Right lobe of liver (tissue), 6 donors: ENCODE data around the gene DYNC1LI2. TPM values are rescaled to one million over a fixed set of nuclear protein-coding genes. Genes with fewer than 3 reads are reported as not detected.

Experiments
- ATAC-seq, 4 donors: fragments of 200-7000 bp; cut with Tn5 transposase; one replicate each; pipeline ENCODE4 v1.9.1; 2020; ENCODE audit warnings: mild to moderate bottlenecking in 4 of 4, moderate library complexity in 4 of 4
- DNase-seq, 3 donors: peaks; one replicate each; pipeline ENCODE4 v3.0.0-alpha.2; 2020
- H3K27ac ChIP-seq, 3 donors: fragments of 200-600 bp; one replicate each; pipeline ENCODE4 v1.8.0; 2022
- H3K27me3 ChIP-seq, 2 donors: fragments of 200-600 bp; one replicate each; pipeline ENCODE4 v1.8.0; 2022
- H3K36me3 ChIP-seq, 4 donors: fragments of 200-600 bp; sonication (generic) in 1 of 4; one replicate each; pipeline versions ENCODE4 v1.5.1 to v1.8.0; 2017 to 2022; ENCODE audit warnings: control low read depth in 1 of 4
- H3K4me1 ChIP-seq, 4 donors: fragments of 200-600 bp; sonication (generic) in 1 of 4; one replicate each; pipeline versions ENCODE4 v1.5.1 to v1.8.0; 2017 to 2022; ENCODE audit warnings: control low read depth in 1 of 4
- H3K4me3 ChIP-seq, 3 donors: fragments of 200-600 bp; one replicate each; pipeline ENCODE4 v1.8.0; 2022
- H3K9me3 ChIP-seq, 4 donors: fragments of 200-600 bp; sonication (generic) in 1 of 4; one replicate each; pipeline versions ENCODE4 v1.5.1 to v1.8.0; 2017 to 2022; ENCODE audit warnings: control low read depth in 1 of 4
- CTCF ChIP-seq, 4 donors: fragments of 200-600 bp in 3 of 4; fragments of 450-650 bp in 1 of 4; IDR thresholded peaks; one replicate each; pipeline versions ENCODE4 v1.5.1 to v1.8.0; 2016 to 2022; ENCODE audit warnings: antibody characterized with exemption in 4 of 4, mild to moderate bottlenecking in 2 of 4
- POLR2A ChIP-seq: fragments of 450-650 bp; IDR thresholded peaks from one replicate; pipeline ENCODE4 v1.6.1; 2017; ENCODE audit warnings: antibody characterized with exemption, mild to moderate bottlenecking
- WGBS: methylation state at CpG from one replicate; pipeline ENCODE4 v1.1.6; 2018; ENCODE audit warnings: low coverage, low lambda C conversion rate; ENCODE audit not compliant: insufficient coverage; ENCODE audit errors: missing lambda C conversion rate; 5-methylcytosine and 5-hydroxymethylcytosine counted together
- intact Hi-C, 2 donors: fragments of 100-400 bp; cut with DNase I; formaldehyde crosslinking; loops; one replicate each; pipeline versions ENCODE4 v1.11.2 to v1.14.1; 2022
- total RNA-seq, 6 experiments: library from RNA; depleted of rRNA in 2 of 6; stranded (reverse); fragments of >200 nt in 2 of 6; fragmentation: NEBNext Ultra II Directional in 3 of 6; extraction: Animal tissue kit (Norgen Biotek cat#: 25700) in 3 of 6; gene quantifications; one replicate each; pipeline versions ENCODE4 v1.1.0 to v1.2.4, GENCODE V29; 2016 to 2023
- donor health status: DM: no; HTN: yes; CAD: no.
- donor health status: DM: no; HTN: no; CAD: no.
- donor health status: DM: no; HTN: no; CAD: no.
- donor health status: DM: no; HTN: yes; CAD: no.
- donor health status: DM: no; HTN: yes; CAD: no.

The DYNC1LI2 gene
- total RNA-seq, 6 experiments from 2014 or later: 30.5 to 44.1 (median 37.9) TPM

GRCh38 chr16:66754819-66755218 is 3.4 kb upstream of the DYNC1LI2 start:
- intact Hi-C loops: no loop called here
- DNase-seq (no peak), ATAC-seq (no peak)
- H3K36me3 ChIP-seq: no peaks in the 10 kb centered on the region
- WGBS: 25% methylated on average over 3 of the region's 3 CpGs
- no peaks in the 10 kb centered on the region for H3K9me3 ChIP-seq
- no peaks in the 10 kb centered on the region for H3K27me3 ChIP-seq
- H3K4me1 ChIP-seq: peaks cover 0 to 9% (median 6%) of the 10 kb centered on the region in 4 donors
- H3K4me3 ChIP-seq: no peak overlapping the region
- H3K27ac ChIP-seq: no peak overlapping the region
- TF ChIP-seq CTCF (IDR thresholded peaks at IDR 0.05) (no peak), POLR2A (no peak)

- ATAC-seq (no peak), DNase-seq (no peak)
- 93% methylated on average over 2 of the region's 2 CpGs for WGBS
- H3K27ac ChIP-seq: no peak overlapping the region
- no peaks in the 10 kb centered on the region for H3K27me3 ChIP-seq
- peaks cover 0 to 1% (median 0%) of the 10 kb centered on the region in 4 donors for H3K36me3 ChIP-seq
- no peak overlapping the region for H3K4me3 ChIP-seq
- H3K4me1 ChIP-seq: peaks cover 0 to 15% (median 8%) of the 10 kb centered on the region in 4 donors
- TF ChIP-seq POLR2A (no peak), CTCF (IDR thresholded peaks at IDR 0.05) (no peak)
- H3K9me3 ChIP-seq: no peaks in the 10 kb centered on the region
- intact Hi-C loops: no loop called here
Observed at GRCh38 chr16:66754211-66754610, 2.8 kb upstream of the DYNC1LI2 start.

GRCh38 chr16:66752958-66753357 is 1.5 kb upstream of the DYNC1LI2 start:
- Histone ChIP-seq H3K36me3 (peaks cover 0 to 13% (median 5%) of the 10 kb centered on the region in 4 donors), H3K27me3 (no peaks in the 10 kb centered on the region), H3K27ac (no peak overlapping the region), H3K4me3 (no peak overlapping the region), H3K9me3 (no peaks in the 10 kb centered on the region), H3K4me1 (peaks cover 0 to 18% (median 9%) of the 10 kb centered on the region in 4 donors)
- DNase-seq (no peak), ATAC-seq (no peak)
- intact Hi-C loops: no loop called here
- TF ChIP-seq CTCF (IDR thresholded peaks at IDR 0.05) (no peak), POLR2A (no peak)
- 89% methylated on average over 2 of the region's 2 CpGs for WGBS

GRCh38 chr16:66752379-66752778 is 970 bp upstream of the DYNC1LI2 start:
- no peak overlapping the region for H3K4me3 ChIP-seq
- WGBS: 68% methylated on average over 5 of the region's 6 CpGs
- TF ChIP-seq CTCF (IDR thresholded peaks at IDR 0.05): no peak
- no peak for TF ChIP-seq POLR2A
- ATAC-seq: no peak
- H3K27ac ChIP-seq: no peak overlapping the region
- H3K27me3 ChIP-seq: no peaks in the 10 kb centered on the region
- H3K36me3 ChIP-seq: peaks cover 0 to 18% (median 7%) of the 10 kb centered on the region in 4 donors
- DNase-seq: no peak
- peaks cover 0 to 18% (median 9%) of the 10 kb centered on the region in 4 donors for H3K4me1 ChIP-seq
- H3K9me3 ChIP-seq: no peaks in the 10 kb centered on the region
- intact Hi-C loops: no loop called here

GRCh38 chr16:66751992-66752322 is 548 bp upstream of the DYNC1LI2 start:
- ATAC-seq (no peak), DNase-seq (no peak)
- peaks cover 0 to 18% (median 9%) of the 10 kb centered on the region in 4 donors for H3K4me1 ChIP-seq
- intact Hi-C loops: no loop called here
- peaks cover 0 to 23% (median 9%) of the 10 kb centered on the region in 4 donors for H3K36me3 ChIP-seq
- TF ChIP-seq POLR2A: no peak
- no peak for TF ChIP-seq CTCF (IDR thresholded peaks at IDR 0.05)
- H3K9me3 ChIP-seq: no peaks in the 10 kb centered on the region
- 36% methylated on average over 3 of the region's 3 CpGs for WGBS
- peak overlapping the region; percentile 98 to 99 (median 98) for H3K4me3 ChIP-seq
- no peaks in the 10 kb centered on the region for H3K27me3 ChIP-seq
- H3K27ac ChIP-seq: peak overlapping the region; percentile 81 to 98 (median 88)
